Endothelial cell of umbilical vein (primary cell): ENCODE data around the gene TMEM217. TPM values are rescaled to one million over a fixed set of nuclear protein-coding genes. Genes with fewer than 3 reads are reported as not detected.

ENCODE experiments used
- BruUV-seq: library from RNA; stranded (reverse); fragments of 400-500 nt; replicated peaks from 2 replicates; lab custom pipeline; 2021; lab: Mats Ljungman, UMichigan
- CTCF ChIA-PET: fragments of 300-600, 350-600 bp; sonication (Branson Sonifier 250); formaldehyde crosslinking; loops from one replicate; lab custom pipeline; 2021; ENCODE audit warnings: antibody characterized with exemption, inconsistent platforms; lab: Charles Lee
- POLR2A ChIA-PET: fragments of 300-600, 350-600 bp; sonication (Branson Sonifier 250); formaldehyde crosslinking; loops from one replicate; lab custom pipeline; 2021; ENCODE audit warnings: antibody characterized with exemption, inconsistent platforms; lab: Charles Lee
- DNase-seq: peaks from one replicate; pipeline ENCODE4 v3.0.0-alpha.2; 2011; ENCODE audit warnings: low read depth, low spot score
- FAIRE-seq: peaks from 2 replicates; lab custom pipeline; 2011; peaks lifted over from hg19 to GRCh38; lab: Jason Lieb, UNC
- H2AFZ ChIP-seq: 2 replicates; pipeline ENCODE4 v1.6.0; 2012; ENCODE audit warnings: low read depth, low read length, control low read depth, inconsistent platforms
- H3K27ac ChIP-seq: 2 replicates; pipeline ENCODE4 v1.5.1; 2011; ENCODE audit warnings: low read depth, mild to moderate bottlenecking, control low read depth, low read length, moderate library complexity; ENCODE audit not compliant: insufficient read depth
- H3K27me3 ChIP-seq, 2 experiments: 2 replicates each; pipeline versions ENCODE4 v1.6.0 to v1.6.1; 2011; ENCODE audit warnings: low read length in 2 of 2, mixed read lengths in 1 of 2; ENCODE audit not compliant: control insufficient read depth in 2 of 2, insufficient read depth in 2 of 2
- H3K36me3 ChIP-seq, 2 experiments: 2 replicates in 1 of 2; 3 replicates in 1 of 2; pipeline ENCODE4 v1.5.1; 2011; ENCODE audit warnings: low read length in 2 of 2, mild to moderate bottlenecking in 1 of 2, moderate library complexity in 1 of 2; ENCODE audit not compliant: control insufficient read depth in 2 of 2, insufficient read depth in 2 of 2; ENCODE audit errors: extremely low read depth in 1 of 2
- H3K4me1 ChIP-seq: 3 replicates; pipeline ENCODE4 v1.5.1; 2011; ENCODE audit warnings: mild to moderate bottlenecking, low read length; ENCODE audit not compliant: control insufficient read depth, insufficient read depth; ENCODE audit errors: extremely low read depth
- H3K4me2 ChIP-seq: 2 replicates; pipeline ENCODE4 v1.6.1; 2011; ENCODE audit warnings: low read length, control low read depth, mixed read lengths; ENCODE audit not compliant: insufficient read depth
- H3K4me3 ChIP-seq, 3 experiments: fragments of 200-600 bp in 1 of 3; sonication (generic), shearing (Covaris generic) in 1 of 3; replicated peaks in 1 of 3; 2 replicates each; pipeline ENCODE4 v1.5.1; 2011 to 2016; ENCODE audit warnings: control low read depth in 3 of 3, low read length in 3 of 3, mild to moderate bottlenecking in 2 of 3, inconsistent platforms in 1 of 3, low read depth in 1 of 3, moderate library complexity in 1 of 3; ENCODE audit not compliant: insufficient read depth in 1 of 3
- H3K79me2 ChIP-seq: 2 replicates; pipeline ENCODE4 v1.6.0; 2012; ENCODE audit warnings: low read length, inconsistent platforms; ENCODE audit not compliant: control insufficient read depth, insufficient read depth
- H3K9ac ChIP-seq: replicated peaks from 2 replicates; pipeline ENCODE3; 2011; ENCODE audit warnings: low read length, control low read depth; ENCODE audit not compliant: insufficient read depth; ENCODE audit errors: extremely low read depth
- H3K9me1 ChIP-seq: replicated peaks from 3 replicates; pipeline ENCODE4 v1.6.0; 2011; ENCODE audit warnings: mild to moderate bottlenecking, low read length; ENCODE audit not compliant: control insufficient read depth, insufficient read depth; ENCODE audit errors: extremely low read depth
- H3K9me3 ChIP-seq: replicated peaks from 2 replicates; pipeline ENCODE4 v1.5.1; 2012; ENCODE audit warnings: low read length, inconsistent platforms; ENCODE audit not compliant: control insufficient read depth, insufficient read depth
- H4K20me1 ChIP-seq: replicated peaks from 2 replicates; pipeline ENCODE3; 2011; ENCODE audit warnings: mild to moderate bottlenecking, low read length; ENCODE audit not compliant: control insufficient read depth, insufficient read depth; ENCODE audit errors: extremely low read depth
- EZH2 ChIP-seq: IDR thresholded peaks from 2 replicates; pipeline ENCODE4 v1.6.1; 2012; ENCODE audit warnings: borderline replicate concordance, low read depth, mild to moderate bottlenecking, moderate library complexity, low read length, inconsistent platforms; ENCODE audit not compliant: severe bottlenecking
- FOS ChIP-seq: IDR thresholded peaks from 2 replicates; pipeline ENCODE4 v1.6.1; 2011; ENCODE audit warnings: mild to moderate bottlenecking, low read length, moderate library complexity, borderline replicate concordance; ENCODE audit not compliant: insufficient read depth
- GATA2 ChIP-seq: IDR thresholded peaks from 2 replicates; pipeline ENCODE4 v1.7.0; 2011; ENCODE audit warnings: low read depth, mild to moderate bottlenecking, moderate library complexity, mixed read lengths, low read length; ENCODE audit not compliant: insufficient read length, insufficient read depth
- JUN ChIP-seq: IDR thresholded peaks from 2 replicates; pipeline ENCODE4 v1.6.1; 2011; ENCODE audit warnings: borderline replicate concordance, low read depth; ENCODE audit not compliant: insufficient read length, insufficient read depth
- MYC ChIP-seq: IDR thresholded peaks from one replicate; pipeline ENCODE4 v1.6.1; 2011; ENCODE audit warnings: mild to moderate bottlenecking, low read depth, low read length
- POLR2A ChIP-seq: IDR thresholded peaks from 2 replicates; pipeline ENCODE4 v1.6.1; 2012; ENCODE audit warnings: low read depth, mild to moderate bottlenecking, control low read depth, low read length
- POLR2AphosphoS5 ChIP-seq: IDR thresholded peaks from 2 replicates; pipeline ENCODE4 v1.6.1; 2012; ENCODE audit warnings: low read depth, mild to moderate bottlenecking, control low read depth, low read length, moderate library complexity; ENCODE audit not compliant: insufficient read depth
- dilution Hi-C: fragments of 300-500 bp; cut with MboI; formaldehyde crosslinking; loops from one replicate; pipeline ENCODE4 v1.15.0; 2019; ENCODE audit warnings: low sequenced_read_pairs; ENCODE audit not compliant: extremely low pct_ligation_motif_present
- intact Hi-C: fragments of 100-400 bp; cut with micrococcal nuclease; formaldehyde crosslinking; loops from one replicate; pipeline ENCODE4 v1.10.0; 2022
- polyA plus RNA-seq, 4 experiments: library from polyadenylated mRNA; depleted of rRNA in 3 of 4; stranded (reverse) in 3 of 4; unstranded in 1 of 4; fragments of >200 nt; gene quantifications; 2 replicates each; pipeline versions ENCODE4 v1.2.1 to v1.2.3, GENCODE V29; 2011 to 2012; ENCODE audit warnings: missing spikeins in 1 of 4
- total RNA-seq: library from RNA; stranded (reverse); gene quantifications from 2 replicates; pipeline ENCODE4 v1.2.3, GENCODE V29; 2021
- TF ChIP-seq, protein P1 (sequence below): IDR thresholded peaks from 2 replicates; pipeline ENCODE4 v1.6.1; 2011; ENCODE audit not compliant: insufficient read depth, insufficient read length
- TF ChIP-seq, protein P2 (sequence below), 2 donors: IDR thresholded peaks; 1 replicate in 1 of 2; 2 replicates in 1 of 2; pipeline ENCODE4 v1.5.1; 2011; ENCODE audit warnings: low read length in 2 of 2, mild to moderate bottlenecking in 2 of 2, moderate library complexity in 2 of 2, control low read depth in 1 of 2, inconsistent platforms in 1 of 2, low read depth in 1 of 2; ENCODE audit not compliant: insufficient read depth in 1 of 2; ENCODE audit errors: extremely low read depth in 1 of 2

The TMEM217 gene
- total and polyA plus RNA-seq, 2 donors (not counting 3 experiments of a cell fraction or from before 2014, with no cell fraction given): 6.8 to 15.8 TPM

DNA sequence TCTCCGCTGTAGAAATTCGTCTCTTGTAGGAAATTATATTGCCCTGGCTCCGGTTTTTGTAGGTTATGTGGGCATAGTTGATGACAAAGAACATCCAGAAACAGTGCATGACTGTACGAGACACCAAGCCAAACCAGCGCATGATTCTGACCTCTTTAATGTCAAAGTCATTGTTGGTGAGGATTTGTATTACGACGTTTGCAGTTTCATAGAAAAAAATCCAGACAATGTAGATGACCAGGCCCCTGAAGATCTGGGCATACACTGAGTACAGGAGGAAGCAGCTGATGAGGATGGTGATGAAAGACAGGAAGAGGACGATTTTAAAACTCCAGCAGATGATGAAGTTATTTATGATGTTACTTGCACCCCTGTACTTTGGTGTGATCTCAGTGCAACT lies 39.4 kb downstream of the TMEM217 start:
- FAIRE-seq: peak; percentile 24
- no peaks in the 10 kb centered on the region for H3K9me3 ChIP-seq
- no peak overlapping the region for H3K9ac ChIP-seq
- no peak for DNase-seq
- no peak overlapping the region for H2AFZ ChIP-seq
- no peaks in the 10 kb centered on the region for H4K20me1 ChIP-seq
- dilution Hi-C loops: no loop called here
- intact Hi-C loops: no loop called here
- ChIA-PET CTCF (no interaction called here), POLR2A (no interaction called here)
- no peaks in the 10 kb centered on the region for H3K27me3 ChIP-seq
- TF ChIP-seq EZH2 (no peak), POLR2A (no peak), POLR2AphosphoS5 (no peak), FOS (no peak), JUN (no peak), GATA2 (no peak), MYC (no peak)
- TF ChIP-seq, protein P1, sequence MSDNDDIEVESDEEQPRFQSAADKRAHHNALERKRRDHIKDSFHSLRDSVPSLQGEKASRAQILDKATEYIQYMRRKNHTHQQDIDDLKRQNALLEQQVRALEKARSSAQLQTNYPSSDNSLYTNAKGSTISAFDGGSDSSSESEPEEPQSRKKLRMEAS: no peak
- TF ChIP-seq, protein P2, sequence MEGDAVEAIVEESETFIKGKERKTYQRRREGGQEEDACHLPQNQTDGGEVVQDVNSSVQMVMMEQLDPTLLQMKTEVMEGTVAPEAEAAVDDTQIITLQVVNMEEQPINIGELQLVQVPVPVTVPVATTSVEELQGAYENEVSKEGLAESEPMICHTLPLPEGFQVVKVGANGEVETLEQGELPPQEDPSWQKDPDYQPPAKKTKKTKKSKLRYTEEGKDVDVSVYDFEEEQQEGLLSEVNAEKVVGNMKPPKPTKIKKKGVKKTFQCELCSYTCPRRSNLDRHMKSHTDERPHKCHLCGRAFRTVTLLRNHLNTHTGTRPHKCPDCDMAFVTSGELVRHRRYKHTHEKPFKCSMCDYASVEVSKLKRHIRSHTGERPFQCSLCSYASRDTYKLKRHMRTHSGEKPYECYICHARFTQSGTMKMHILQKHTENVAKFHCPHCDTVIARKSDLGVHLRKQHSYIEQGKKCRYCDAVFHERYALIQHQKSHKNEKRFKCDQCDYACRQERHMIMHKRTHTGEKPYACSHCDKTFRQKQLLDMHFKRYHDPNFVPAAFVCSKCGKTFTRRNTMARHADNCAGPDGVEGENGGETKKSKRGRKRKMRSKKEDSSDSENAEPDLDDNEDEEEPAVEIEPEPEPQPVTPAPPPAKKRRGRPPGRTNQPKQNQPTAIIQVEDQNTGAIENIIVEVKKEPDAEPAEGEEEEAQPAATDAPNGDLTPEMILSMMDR (IDR thresholded peaks at IDR 0.05; ENCODE audit: extremely low read depth in 1 of 2, insufficient read depth in 1 of 2, low read depth in 1 of 2, low read length in 2 of 2): no peak
- no peak overlapping the region for H3K4me3 ChIP-seq
- H3K27ac ChIP-seq: no peak overlapping the region
- H3K36me3 ChIP-seq: no peaks in the 10 kb centered on the region
- no TSS peak for BruUV-seq
- H3K4me2 ChIP-seq: no peak overlapping the region
- peaks cover 7% of the 10 kb centered on the region for H3K4me1 ChIP-seq
- H3K9me1 ChIP-seq: no peaks in the 10 kb centered on the region
- no peaks in the 10 kb centered on the region for H3K79me2 ChIP-seq
